GM19023 (cell line): Measurements from ENCODE around the gene SLC9C1.

Source experiments
- ATAC-seq: cut with Tn5 transposase; IDR thresholded peaks from one replicate; pipeline ENCODE4 v1.9.1; 2021; ENCODE audit warnings: mild to moderate bottlenecking, moderate library complexity; ENCODE audit not compliant: unreplicated experiment

SLC9C1 gene

DNA sequence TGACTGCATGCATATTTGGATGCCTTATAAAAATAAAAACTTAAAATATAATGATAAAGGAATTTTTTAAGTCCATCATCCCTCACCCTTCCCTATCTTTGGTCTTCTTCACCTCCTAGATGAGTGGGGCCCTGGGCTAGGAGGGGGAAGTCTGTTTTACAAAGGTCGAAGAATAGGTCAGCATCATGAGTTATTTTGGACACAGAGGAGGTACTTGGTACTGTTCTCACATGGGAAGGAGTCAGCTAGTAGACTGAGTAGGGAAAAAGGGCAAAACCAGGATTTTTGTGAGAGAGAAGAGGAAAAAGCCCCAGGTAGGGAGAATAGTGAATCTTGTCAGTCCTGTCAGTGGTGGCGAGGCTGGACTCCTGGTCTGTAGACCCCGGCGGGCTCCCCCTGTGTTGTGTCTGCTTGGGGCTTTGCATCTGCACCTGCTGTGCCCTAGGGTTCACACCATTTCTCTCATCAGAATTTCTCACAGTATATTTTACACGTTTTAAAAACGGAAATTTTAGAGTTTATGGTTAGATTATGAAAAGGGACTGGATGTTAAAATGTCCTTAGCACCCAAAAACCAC, 178.1 kb downstream of the SLC9C1 start:
- ATAC-seq, result no peak

DNA sequence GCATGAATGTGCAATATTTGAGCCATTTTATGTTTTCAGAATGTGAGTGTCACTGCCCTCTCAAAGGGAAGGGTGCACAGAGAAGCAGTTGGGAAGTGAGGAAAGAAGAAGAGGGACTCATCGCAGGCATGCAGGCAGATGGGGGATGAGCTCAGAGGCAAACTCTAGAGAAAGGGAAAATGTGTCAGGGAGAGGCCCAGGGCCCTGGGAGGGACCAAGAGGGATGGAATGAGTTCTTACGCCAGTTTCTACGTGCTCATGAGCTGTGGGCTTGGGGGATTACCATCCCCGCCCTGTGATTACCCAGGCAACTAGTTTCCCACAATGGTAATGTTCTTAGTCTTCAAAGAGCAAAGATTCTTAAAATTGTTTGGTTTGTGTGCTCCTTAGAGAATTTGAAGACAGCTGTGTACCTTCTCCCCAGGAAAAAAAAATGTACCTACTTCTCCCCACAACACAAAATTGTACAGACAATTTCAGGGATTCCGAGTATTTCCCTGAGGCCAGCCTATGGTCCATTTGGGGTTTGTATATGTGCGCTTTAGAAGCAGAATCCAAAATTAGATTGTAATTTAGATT, 178.8 kb downstream of the SLC9C1 start:
- peak; percentile 39 for ATAC-seq

DNA sequence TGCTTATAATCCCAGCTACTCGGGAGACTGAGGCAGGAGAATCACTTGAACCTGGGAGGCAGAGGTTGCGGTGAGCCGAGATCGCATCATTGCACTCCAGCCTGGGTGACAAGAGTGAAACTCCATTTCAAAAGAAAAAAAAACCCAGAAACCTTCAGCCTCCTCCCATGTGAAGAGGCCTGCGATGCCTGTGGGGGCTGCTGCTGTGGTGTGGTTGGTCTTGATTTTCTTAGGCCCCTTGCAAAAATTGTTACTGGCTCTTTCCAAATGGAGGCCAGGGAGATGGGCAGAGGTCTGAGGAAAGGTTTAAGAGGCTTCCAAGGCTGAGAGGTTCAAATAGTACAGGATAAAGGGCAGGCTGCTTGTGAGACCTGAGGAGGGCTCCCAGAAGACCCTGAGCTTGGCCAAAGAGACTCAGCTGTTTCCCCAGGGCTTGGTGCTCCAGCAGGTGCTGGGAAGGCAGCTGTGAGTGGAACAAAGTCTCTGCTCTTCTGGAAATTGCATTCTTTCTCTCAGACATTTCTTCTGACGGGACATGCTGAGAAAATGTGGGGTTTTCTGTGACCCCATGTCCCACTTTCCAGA, 179.3 kb downstream of the SLC9C1 start:
- peak; percentile 39 for ATAC-seq

DNA sequence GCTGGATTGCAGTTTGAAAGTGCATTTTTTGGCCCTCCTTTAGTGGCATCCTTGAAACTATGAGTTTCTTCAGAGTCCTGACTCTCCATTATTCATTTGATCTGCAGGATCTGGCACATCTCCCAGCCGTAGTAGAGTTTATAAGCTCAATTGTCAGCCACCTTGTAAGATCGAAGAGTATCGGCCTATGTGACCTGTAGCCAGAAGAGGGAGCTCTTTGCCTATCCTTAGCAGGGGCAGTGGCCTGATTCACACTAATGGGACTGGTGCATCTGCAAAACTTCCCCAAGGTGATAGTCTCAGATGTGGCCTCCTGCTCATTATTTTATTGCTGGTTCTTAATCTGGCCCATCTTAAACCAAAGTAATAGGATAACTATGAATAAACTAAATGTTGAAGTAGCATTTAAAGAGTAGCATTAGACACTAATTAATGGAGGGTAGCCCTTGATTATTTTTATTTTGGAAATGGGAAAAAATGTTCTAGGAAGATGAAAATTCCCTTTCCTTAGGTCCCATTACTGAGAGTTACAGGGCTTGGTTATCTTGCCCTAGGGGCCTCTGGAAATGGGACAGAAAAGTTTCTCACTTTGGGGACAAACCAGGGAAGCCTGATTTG, 182.1 kb downstream of the SLC9C1 start:
- ATAC-seq, result peak; percentile 42

DNA sequence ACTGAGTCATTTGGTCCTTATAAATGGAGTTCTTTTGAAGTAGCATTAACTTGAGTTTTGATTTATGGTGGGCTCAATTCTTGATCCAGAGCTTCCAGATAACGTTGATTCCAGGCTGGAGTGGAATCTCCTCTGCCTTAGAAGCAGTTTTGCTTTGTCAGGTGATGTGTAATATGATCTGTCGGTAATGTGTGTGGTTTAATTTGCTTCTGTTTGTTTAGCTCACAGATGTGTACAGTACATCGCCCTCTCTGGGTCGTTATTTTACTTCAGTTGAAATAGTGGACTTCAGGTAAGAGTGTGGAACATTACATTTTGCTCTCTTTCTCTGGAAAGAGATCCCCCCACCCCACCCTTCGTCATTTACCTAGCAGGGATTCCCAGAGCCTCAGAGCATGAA, 184.7 kb downstream of the SLC9C1 start:
- ATAC-seq, result no peak

DNA sequence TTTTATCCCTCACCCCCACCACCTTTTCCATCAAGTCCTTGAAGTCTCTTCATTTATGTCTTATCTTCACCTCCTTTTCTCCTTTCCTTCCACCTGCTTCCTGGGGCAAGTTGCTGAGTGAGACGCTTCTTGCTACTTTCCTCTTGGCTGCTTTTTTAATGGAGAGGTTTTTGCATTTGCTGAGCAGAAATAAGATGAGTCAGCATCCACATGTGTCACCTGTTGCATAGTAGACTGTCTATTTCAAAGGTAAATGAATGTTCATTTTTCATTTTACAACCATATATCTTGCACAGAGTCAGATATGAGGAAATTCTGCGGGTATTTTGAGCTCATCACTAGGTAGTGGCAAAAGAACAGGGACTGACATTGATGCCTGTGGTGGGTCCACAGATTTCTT, 189.2 kb downstream of the SLC9C1 start:
- no peak for ATAC-seq

DNA sequence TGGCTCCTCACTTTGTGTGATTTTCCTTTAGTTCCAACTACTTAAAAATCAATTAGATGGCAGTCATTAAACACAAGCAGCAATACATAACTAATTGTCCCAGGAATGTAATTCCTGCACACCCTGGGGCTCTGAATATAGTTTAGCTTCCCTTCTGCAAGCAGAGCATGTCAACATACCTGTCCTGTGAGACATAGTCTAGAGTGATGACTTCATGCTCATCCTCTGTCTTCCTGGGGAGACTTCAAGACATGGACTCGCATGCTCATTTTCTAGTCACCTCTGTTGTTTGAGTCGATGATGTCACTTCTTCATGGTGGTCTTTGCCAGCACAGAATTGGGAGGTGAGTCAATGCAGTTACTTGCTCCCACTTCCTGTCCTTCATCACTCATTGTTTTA, 192.1 kb downstream of the SLC9C1 start:
- ATAC-seq, result no peak

DNA sequence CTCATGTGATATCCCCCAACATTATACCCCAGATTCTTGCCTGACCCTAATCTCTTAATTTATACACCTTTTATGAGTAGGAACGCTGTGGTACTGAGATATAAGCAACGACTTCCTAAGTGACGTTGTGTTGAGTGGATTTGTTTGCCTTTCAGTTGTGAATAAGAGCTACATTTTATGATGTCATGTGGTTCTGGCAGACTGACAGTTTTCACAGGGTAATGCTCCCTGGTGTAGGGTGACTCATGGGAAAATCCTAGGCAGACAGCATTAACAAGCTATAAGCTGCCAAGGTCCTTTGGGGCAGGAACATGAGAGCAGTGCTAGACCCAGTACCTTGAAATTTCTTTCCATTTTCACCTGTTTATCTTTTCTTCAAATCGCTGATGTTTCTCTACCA, 196.6 kb downstream of the SLC9C1 start:
- peak; percentile 41 for ATAC-seq

DNA sequence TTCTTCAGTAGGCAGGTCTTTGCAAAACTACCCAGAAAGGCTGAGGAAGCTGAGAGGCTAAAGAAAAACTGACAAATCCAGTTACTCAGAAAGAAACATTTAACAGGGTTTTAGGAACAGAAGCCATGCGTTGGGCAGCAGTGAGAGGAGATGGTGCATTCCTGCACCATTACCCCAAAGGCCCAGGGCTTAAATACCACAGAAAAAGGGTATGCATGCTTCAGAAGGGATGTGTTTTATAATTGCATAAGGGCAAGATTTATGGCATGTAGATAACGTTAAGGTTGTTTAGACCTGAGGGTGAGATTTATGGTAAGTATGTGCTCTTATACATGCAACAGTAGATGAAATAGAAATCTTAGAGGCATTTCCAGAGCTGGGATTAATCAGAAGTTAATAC, 197.8 kb downstream of the SLC9C1 start:
- ATAC-seq, result no peak

DNA sequence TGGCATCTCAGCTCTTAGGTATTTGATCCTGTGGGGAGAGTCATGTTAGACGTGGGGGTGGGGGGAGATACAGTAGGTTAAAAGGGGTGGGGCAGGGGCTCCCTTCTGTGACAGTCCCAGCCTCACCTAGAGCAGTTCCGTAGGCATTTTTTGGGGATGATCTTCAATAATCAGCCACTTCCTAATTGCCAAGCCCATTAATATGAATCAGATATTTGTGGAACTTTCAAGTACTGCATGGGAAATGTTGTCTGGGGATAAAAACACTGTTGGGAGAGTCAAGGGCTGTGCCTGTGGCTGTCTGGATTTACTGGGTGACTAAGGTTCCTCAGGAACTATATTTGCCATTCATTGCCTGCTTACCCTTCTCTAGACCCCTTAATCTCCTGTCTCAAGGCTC, 198.3 kb downstream of the SLC9C1 start:
- ATAC-seq, result no peak

DNA sequence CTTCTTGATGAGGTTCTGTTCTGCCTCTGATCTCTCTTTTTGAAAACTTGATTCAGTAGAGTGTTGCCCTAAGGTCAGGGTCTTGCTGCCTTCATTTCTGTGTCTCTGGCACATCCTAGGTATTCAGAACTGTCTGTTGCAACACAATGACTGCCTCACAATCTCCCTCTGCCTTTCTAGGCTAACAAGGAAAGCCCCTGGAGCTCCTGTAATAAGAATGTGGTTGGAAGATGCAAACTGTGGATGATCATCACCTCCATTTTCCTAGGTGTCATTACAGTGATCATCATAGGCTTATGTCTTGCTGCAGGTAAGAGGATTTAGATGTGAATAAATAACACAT, 200.9 kb downstream of the SLC9C1 start:
- no peak for ATAC-seq

DNA sequence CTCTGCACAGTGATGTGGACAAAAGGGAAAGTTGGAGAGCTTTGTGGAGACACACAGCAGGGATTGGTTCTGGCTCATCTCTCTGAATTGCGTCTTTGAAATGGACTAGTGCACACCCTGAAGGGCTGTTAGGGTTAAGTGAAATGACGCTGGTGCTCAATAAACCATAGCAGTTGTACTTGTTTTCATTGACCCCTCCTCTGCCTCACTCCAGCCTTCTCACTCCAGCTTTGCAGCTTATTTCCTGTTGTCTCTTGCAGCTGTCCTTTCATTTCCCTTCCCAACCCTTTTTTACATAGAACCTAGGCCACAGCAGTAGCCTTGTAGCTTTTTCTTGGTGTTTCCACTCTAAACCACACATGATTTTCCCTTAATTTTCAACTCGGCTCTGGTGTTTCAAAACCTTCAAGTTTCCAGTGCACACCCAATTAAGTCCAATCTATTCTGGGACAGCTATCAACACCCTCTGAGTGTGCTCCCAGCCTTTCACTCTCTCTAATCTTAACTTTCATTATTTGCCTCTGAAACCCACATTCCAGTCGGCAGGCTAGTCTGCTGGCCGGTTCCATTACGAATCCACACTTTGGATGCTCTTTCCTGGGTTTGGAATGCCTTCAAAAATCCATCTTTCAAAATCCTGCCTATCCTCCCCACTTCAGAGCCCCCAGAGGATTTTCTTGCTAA, 201.4 kb downstream of the SLC9C1 start:
- no peak for ATAC-seq

DNA sequence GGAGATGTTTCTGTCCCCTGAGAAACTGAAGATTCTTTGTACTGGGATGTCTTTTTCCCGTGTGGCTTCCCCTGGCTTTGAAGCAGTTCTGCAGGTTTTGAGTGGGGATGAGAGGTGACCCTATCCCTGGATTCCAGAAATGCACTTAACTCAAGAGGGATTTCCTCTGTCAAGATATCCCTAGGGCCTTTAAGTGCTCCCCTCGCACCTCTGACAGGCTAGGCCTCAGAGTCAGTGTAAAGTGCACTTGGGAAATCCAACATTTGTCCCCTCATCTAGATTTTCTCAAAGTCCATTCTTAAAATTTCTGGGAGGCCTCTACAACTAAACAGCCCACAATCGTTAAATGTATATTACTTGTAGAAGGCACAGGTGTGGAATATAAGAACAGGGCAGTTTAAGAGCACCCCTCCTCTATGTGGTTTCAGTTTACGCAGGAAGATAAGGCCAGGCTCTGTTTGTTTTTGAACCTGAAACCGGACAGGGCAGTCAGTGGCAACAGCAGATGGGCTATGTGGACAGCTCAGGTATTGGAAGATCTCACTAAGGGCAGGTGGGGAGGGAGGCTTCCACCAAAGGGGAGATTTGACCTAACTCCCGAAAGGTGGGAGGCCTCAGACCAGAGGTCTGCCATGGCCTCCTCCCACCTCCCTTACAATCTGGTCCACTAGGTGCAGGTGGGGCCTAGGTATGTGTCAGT, 203.0 kb downstream of the SLC9C1 start:
- ATAC-seq, result no peak
